Measurements from ENCODE around the gene SLIT3. TPM values are rescaled to one million over a fixed set of nuclear protein-coding genes. Genes with fewer than 3 reads are reported as not detected.

The SLIT3 gene
- total RNA-seq, 1 donor from 2014 or later: 5.0 TPM

DNA sequence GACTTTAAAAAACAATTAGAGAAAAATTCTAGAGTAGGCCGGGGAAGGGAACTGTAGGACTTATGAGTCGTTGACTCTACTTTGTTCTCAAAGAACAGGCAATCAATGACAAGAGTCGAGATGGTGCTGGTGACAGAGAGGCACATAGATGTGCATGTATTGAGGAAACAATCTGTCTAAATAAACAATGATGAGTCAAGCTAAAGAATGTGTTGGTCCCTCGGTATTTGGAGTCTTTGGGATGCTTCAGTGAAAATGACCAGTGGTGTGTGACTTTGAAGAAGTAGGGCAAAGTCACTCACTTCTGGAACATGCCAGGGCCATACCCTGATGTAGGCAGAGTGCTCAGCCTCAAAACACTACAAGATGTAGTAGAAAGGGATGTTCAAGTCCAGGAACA, 433.7 kb downstream of the SLIT3 start:
- Histone ChIP-seq H3K36me3 (ENCODE audit: control insufficient read depth, insufficient read depth, low read length) (no peaks in the 10 kb centered on the region), H3K27me3 (ENCODE audit: control insufficient read depth, insufficient read depth, low read length) (no peaks in the 10 kb centered on the region), H3K4me3 (ENCODE audit: low read depth, low read length) (no peak overlapping the region)
- DNase-seq (ENCODE audit: low read depth): peak; percentile 44
- TF ChIP-seq, protein P1, sequence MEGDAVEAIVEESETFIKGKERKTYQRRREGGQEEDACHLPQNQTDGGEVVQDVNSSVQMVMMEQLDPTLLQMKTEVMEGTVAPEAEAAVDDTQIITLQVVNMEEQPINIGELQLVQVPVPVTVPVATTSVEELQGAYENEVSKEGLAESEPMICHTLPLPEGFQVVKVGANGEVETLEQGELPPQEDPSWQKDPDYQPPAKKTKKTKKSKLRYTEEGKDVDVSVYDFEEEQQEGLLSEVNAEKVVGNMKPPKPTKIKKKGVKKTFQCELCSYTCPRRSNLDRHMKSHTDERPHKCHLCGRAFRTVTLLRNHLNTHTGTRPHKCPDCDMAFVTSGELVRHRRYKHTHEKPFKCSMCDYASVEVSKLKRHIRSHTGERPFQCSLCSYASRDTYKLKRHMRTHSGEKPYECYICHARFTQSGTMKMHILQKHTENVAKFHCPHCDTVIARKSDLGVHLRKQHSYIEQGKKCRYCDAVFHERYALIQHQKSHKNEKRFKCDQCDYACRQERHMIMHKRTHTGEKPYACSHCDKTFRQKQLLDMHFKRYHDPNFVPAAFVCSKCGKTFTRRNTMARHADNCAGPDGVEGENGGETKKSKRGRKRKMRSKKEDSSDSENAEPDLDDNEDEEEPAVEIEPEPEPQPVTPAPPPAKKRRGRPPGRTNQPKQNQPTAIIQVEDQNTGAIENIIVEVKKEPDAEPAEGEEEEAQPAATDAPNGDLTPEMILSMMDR (IDR thresholded peaks at IDR 0.05; ENCODE audit: insufficient read depth, low read length, poor library complexity, severe bottlenecking): no peak

DNA sequence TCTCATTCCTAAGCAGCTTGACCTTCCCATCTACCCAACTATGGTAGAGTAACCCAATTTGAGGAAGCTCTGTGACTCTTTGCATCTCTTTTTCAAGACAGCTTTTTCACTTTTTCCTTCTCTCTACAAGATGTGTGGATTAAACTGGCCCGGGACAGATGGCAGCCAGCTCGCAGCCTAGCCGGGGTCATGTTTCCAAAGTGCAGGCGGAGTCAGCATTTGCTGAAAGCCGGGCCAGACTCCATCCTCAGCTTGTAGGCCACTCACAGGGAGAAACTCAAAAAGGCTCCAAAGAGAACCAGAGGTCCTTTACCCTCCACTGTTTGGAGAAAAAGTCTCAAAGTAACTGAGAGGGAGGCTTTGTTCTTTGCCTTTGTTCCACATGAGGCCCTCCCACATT, 435.0 kb downstream of the SLIT3 start:
- no peak for DNase-seq (ENCODE audit: low read depth)
- Histone ChIP-seq H3K4me3 (ENCODE audit: low read depth, low read length) (no peak overlapping the region), H3K27me3 (ENCODE audit: control insufficient read depth, insufficient read depth, low read length) (no peaks in the 10 kb centered on the region), H3K36me3 (ENCODE audit: control insufficient read depth, insufficient read depth, low read length) (no peaks in the 10 kb centered on the region)
- TF ChIP-seq, protein P1 (IDR thresholded peaks at IDR 0.05; ENCODE audit: insufficient read depth, low read length, poor library complexity, severe bottlenecking): no peak

DNA sequence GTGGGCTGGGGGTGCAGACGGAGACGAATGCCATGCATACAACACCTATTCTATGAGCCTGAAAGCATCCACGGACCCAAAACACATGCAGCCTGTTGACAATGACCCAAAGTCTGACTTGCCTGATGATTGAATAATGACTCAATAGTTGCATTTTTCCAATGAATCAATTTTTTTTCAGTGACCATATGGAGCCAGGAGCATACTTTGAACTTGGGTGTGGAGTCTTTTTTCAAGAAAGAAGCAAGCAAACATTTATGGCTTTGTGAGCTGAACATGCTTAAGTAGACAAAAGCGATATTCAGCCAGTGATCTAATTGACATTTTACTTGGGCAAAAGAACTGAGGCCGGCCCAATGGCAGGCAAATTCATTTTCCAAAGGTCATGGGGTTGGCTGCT, 437.9 kb downstream of the SLIT3 start:
- TF ChIP-seq, protein P1 (IDR thresholded peaks at IDR 0.05; ENCODE audit: insufficient read depth, low read length, poor library complexity, severe bottlenecking): no peak
- no peaks in the 10 kb centered on the region for H3K36me3 ChIP-seq (ENCODE audit: control insufficient read depth, insufficient read depth, low read length)
- H3K4me3 ChIP-seq (ENCODE audit: low read depth, low read length): no peak overlapping the region
- no peak for DNase-seq (ENCODE audit: low read depth)
- H3K27me3 ChIP-seq (ENCODE audit: control insufficient read depth, insufficient read depth, low read length): no peaks in the 10 kb centered on the region

DNA sequence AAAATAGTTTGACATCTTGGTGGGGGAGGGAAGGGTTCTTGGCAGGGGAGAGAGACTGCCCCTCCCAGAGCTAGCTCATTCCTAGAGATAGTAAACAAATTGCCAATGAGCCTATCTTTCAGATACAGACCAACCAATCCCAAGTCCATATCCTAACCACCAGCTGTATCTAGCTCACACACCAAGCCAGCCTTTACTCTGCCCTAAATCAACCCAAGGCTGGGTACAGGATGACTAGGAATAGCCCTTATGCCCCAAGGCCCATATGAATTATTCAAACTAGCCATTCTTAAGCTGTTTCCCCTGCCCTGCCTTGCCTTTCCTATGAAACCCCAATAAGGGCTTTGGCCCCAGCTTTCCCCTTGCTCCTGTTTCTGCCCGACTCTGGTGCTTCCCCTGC, 440.4 kb downstream of the SLIT3 start:
- H3K27me3 ChIP-seq (ENCODE audit: control insufficient read depth, insufficient read depth, low read length): no peaks in the 10 kb centered on the region

DNA sequence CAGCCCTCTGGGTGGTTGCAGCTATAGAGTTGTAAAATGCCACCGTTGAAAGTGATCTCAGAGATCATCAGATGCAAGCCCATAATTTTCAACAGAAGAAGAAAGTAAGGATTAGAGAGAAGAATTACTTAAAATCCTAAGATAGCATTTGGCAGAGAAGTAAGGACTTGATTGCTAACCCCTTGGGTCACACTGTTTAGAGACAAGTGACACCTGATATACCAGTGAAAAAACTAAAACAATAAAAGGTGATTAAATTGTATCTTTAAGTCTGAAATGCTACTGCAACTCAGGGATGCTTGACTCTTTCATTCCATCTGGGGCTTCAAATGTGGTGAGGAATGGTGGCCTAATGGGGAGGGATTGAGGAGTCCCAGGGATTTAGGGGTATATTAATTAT, 440.9 kb downstream of the SLIT3 start:
- TF ChIP-seq, protein P1 (IDR thresholded peaks at IDR 0.05; ENCODE audit: insufficient read depth, low read length, poor library complexity, severe bottlenecking): no peak
- Histone ChIP-seq H3K36me3 (ENCODE audit: control insufficient read depth, insufficient read depth, low read length) (no peaks in the 10 kb centered on the region), H3K4me3 (ENCODE audit: low read depth, low read length) (no peak overlapping the region), H3K27me3 (ENCODE audit: control insufficient read depth, insufficient read depth, low read length) (no peaks in the 10 kb centered on the region)
- no peak for DNase-seq (ENCODE audit: low read depth)

More for the DNA sequence above, 440.4 kb downstream of the SLIT3 start:
- TF ChIP-seq, protein P1 (IDR thresholded peaks at IDR 0.05; ENCODE audit: insufficient read depth, low read length, poor library complexity, severe bottlenecking): no peak
- no peaks in the 10 kb centered on the region for H3K36me3 ChIP-seq (ENCODE audit: control insufficient read depth, insufficient read depth, low read length)
- no peak overlapping the region for H3K4me3 ChIP-seq (ENCODE audit: low read depth, low read length)
- no peak for DNase-seq (ENCODE audit: low read depth)

DNA sequence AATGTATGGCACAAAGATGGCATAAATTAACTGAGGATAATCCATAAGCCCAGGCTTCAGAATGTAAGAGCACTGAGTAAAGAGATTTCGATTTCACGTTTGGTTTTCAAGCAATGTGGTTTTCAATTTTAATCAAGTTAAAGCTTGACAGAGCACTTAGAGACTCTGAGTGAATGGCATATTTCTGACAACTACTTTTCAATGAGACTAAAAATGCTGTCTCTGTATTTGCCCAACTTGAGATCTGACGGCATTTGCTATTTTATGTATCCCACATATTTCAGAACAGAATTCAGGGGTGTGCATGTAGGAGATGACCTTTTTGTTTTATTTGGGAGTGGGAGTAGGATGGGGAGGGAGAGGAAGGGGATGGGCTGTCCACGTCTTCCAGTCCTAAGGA, 441.5 kb downstream of the SLIT3 start:
- no peak for DNase-seq (ENCODE audit: low read depth)
- H3K4me3 ChIP-seq (ENCODE audit: low read depth, low read length): no peak overlapping the region
- H3K36me3 ChIP-seq (ENCODE audit: control insufficient read depth, insufficient read depth, low read length): no peaks in the 10 kb centered on the region
- TF ChIP-seq, protein P1 (IDR thresholded peaks at IDR 0.05; ENCODE audit: insufficient read depth, low read length, poor library complexity, severe bottlenecking): no peak
- no peaks in the 10 kb centered on the region for H3K27me3 ChIP-seq (ENCODE audit: control insufficient read depth, insufficient read depth, low read length)
